Stimulated activated CD8-positive, alpha-beta memory T cell treated with anti-CD3 and anti-CD28 coated beads, Interleukin-15, amount 100 ng/mL, for 4 hours (primary cell): ENCODE results near the gene OR10H1.
"Not testable (repeated sequence)": the region's sequence is repeated elsewhere in the genome, so short reads cannot be mapped to it uniquely, and the experiment has no call there.

Source experiments
- DNase-seq, 2 donors: peaks; one replicate each; pipeline ENCODE4 v3.0.0-alpha.2; 2020; ENCODE audit warnings: low read depth in 2 of 2

OR10H1 gene

DNA sequence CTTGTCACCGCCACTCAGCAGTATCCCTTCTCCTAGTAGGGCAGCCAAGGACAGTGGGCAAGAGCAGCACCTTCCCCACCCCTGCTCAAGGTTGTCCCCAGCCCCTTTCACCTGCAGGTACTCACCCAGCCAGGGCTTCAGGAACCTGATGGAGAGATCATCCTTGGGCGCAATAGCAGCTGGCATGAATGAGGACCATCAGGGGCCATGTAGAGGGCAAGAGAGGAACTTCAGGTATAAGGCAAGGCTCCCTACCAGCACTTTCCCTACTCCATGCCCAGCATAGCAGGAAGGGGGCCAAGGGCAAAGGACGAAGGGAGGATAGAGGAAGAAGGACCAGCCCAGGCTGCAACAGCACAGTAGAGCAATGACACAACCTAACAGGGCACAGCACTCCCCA is 41.3 kb downstream of the OR10H1 start:
- not testable (repeated sequence) for DNase-seq

DNA sequence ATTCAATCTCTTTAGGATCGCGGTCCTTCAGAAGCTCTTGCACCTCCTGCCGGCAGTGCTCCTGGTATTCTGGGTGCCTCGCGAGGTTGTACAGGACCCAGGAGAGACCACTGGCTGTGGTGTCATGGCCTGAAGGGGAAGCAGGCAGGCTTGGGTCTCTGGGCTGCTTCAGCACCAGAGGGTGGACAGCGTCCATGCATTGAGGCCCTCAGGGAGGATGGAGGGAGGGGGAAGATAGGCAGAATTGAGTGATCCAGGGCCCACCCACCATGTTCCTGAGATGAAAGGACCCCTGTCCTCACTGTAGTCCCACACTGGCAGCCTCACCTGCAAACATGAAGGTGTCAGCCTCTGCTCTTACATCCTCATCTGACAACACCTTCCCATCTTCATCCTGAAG is 45.9 kb downstream of the OR10H1 start:
- DNase-seq = no peak

DNA sequence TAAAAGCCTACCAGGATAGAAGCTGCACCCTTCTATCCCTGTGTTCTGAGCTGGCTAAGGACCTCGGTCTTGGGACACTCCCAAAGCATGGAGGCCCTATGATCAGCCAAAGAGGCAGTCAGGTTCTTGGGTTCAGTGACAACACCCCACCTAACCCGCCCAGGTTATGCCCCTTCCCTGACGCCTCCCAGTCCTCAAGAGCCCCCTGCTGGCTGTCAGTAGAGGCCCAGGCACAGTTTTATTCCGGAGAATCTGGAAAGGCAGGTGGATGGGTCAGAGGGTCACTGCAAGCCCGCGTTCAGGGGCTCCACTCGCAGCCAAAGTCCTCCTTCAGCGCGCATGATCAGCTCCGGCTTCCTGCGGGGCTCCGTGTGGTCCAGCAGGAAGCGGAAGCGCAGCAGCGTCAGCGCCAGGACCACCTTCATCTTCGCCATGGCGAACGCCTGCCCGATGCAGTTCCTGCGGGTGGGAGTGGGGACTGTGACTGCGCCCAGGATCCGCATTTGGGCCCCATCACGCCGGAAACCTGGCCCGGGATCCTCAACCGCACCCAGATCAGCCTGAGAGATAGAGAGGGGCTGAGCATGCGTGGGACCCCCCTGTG is 55.4 kb downstream of the OR10H1 start:
- DNase-seq = no peak

DNA sequence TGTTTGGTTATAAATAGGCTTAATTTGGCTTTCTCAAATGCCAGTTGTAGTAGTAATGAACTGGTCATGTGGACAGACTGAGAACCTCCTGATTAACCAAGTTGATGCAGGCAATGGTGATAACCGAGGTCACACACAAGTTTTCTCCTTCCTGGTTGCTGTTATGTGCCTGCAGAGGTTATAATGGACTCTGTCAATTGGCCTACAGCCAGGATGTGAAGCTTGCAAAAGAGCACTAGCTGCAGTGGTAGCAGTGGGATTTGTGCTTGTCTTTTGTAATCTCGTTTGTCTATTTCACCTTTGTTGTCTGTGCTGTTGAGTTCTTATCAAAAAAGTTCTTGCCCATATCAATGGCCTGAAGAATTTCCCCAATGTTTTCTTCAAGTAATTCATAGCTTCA is 57.1 kb downstream of the OR10H1 start:
- DNase-seq = no peak
